Activated naive CD8-positive, alpha-beta T cell treated with anti-CD3 and anti-CD28 coated beads for 36 hours (primary cell): Measurements from ENCODE around the gene NFYB. TPM values are rescaled to one million over a fixed set of nuclear protein-coding genes. Genes with fewer than 3 reads are reported as not detected.

Source experiments
- total RNA-seq, 2 experiments: library from RNA; stranded (reverse); gene quantifications; one replicate each; pipeline ENCODE4 v1.2.3, GENCODE V29; 2021

The NFYB gene
- total RNA-seq, 2 experiments from 2014 or later: 30.6 to 32.3 TPM

Other genes with a start within 250 kb of the NFYB start
- 100 to 1,000 TPM; 540 to 565 TPM for gene HSP90B1, start 207.8 kb downstream of the NFYB start, total RNA-seq
- gene TDG, start 172.3 kb downstream of the NFYB start, total RNA-seq: 10 to 100 TPM; 58.3 to 59.3 TPM
- gene GLT8D2, start 88.0 kb downstream of the NFYB start, total RNA-seq: under 1 TPM in 1 of 2 experiments, not detected in 1; 0.43 TPM
- 1 to 10 TPM; 7.6 to 8.0 TPM for gene HCFC2, start 73.7 kb downstream of the NFYB start, total RNA-seq
- gene TXNRD1, start 77.6 kb upstream of the NFYB start, total RNA-seq: 100 to 1,000 TPM; 120 to 125 TPM
- 1 to 10 TPM; 5.7 to 6.4 TPM for gene EID3, start 165.5 kb upstream of the NFYB start, total RNA-seq